Activated T-helper 1 cell treated with anti-CD3 and anti-CD28 coated beads, Interleukin-2, amount 50 U/mL, for 16 hours (primary cell): ENCODE results near the gene DDX17.
"Not testable (repeated sequence)": the region's sequence is repeated elsewhere in the genome, so short reads cannot be mapped to it uniquely, and the experiment has no call there.

Experiments used
- DNase-seq, 2 donors: peaks; one replicate each; pipeline ENCODE4 v3.0.0-alpha.2; 2020; ENCODE audit warnings: low read depth in 1 of 2, low spot score in 1 of 2

Gene DDX17

GRCh38 chr22:38491707-38492348, 14.3 kb downstream of the DDX17 start:
- no peak for DNase-seq

DNA sequence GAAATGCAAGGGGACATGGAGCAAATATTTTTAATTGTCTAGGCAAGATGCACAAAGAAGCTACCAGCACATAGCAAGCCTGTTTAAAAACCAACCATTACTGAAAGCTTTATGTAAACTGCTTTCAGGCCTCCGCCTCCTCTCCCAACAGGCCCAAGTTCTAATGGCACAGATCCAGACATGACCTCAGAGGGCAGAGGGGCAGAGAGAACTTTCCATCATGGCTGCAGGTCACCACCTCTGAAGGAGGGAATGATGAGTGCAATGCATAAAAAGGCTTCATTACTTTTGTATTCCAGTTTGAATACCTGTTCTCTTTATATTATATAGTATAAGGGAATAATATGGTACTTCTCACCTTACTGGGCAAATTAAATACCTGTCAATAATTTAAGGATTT, 15.2 kb downstream of the DDX17 start:
- no peak for DNase-seq

DNA sequence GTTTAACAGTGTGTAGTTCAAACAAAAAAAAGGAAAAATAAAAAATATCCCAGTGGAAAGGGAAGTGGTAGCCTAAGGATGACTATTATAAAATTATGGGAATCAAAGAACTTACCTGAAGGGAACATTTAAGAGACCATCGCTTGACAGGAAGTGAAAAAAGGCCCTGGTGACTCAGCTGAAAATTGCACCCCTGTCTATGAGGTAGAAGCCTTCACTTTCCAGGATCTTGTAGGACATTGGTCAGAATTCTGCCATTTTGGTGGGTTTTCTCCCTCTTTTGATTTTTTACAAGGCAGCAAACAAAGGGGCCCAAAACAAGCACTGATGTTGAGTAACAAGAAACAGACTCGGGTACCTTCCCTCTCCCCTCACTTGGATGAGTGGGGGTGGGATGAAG, 15.6 kb downstream of the DDX17 start:
- no peak for DNase-seq

DNA sequence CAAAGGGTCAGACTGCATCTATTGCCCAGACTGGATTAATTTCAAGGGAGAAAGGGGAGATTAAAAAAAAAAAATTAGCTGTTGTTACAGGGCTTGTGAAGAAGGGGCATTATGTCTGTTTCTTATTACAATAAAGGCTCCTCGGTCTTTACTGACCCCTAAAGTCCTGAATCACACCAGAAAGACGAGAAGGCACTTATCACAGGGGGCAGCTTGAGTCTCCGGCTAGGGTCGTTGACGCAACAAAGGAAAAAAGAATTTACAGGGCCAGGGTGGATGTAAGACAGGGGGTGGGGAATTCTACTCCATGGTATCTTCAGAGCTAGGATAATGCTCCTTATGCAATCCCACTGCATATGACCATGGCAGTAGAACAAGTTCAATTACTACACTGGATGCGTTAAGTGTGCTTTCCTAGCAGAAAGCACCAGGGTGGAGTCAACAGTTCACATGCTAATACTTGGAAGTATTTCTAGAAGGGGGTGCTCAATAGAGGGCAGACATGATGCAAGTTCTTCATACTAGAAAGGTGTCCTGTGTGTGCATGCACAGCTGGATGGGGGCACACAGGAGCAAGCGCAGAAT, 16.5 kb downstream of the DDX17 start:
- DNase-seq = no peak

- DNase-seq = no peak
These were observed 17.0 kb downstream of the DDX17 start for GRCh38 chr22:38489142-38489541.

GRCh38 chr22:38487946-38488345, 18.2 kb downstream of the DDX17 start:
- no peak for DNase-seq

DNA sequence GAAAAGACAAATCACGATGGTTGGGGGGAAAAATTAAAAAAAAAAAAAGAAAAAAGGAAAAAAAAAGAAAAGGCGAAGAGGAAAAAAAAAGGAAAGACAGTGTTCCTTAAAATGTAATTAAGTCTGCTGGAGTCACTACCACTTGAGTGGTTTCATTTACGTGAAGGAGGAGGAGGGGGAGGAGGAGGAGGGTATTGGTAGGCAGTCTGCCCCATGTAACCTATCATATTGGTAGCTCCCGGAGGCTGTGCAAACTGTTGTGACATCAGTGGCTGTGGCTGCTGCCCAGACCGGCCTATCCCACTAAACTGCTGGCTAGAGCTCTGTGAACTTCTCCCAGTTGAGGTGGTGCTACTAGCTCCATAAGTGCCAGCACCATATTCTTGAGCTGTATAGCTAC, 20.3 kb downstream of the DDX17 start:
- DNase-seq = no peak

- DNase-seq = no peak
These were observed 21.9 kb downstream of the DDX17 start for GRCh38 chr22:38484244-38484643.

DNA sequence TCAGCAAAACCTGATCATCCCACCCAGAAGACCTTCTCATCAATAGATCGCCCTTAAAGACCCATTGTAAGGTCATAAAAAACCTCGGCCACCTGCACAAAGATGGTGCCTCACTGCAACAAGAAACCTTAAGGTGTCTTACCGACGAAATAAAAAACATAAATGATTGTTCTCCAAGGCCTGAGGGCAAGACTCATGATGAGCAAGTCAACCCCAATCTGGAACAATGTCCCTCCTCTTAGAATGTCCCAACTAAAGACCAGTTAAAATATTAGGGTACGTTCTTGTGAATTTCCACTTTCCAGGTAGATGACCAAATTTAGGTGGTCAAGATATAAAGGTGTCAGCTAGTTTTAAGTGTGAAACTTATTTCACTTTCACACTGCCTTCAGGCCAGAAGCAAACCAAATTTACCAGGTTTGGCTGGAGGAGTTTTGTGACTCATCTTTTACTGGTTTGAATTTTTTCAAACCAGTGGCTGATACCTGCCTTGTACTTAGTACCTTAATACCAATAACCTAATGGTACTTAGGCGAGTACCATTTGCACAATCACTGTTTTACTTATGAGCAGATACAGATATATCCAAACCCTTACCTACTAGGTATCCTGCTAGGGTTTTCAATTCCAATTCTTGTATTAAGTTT, 23.3 kb downstream of the DDX17 start:
- no peak for DNase-seq

DNA sequence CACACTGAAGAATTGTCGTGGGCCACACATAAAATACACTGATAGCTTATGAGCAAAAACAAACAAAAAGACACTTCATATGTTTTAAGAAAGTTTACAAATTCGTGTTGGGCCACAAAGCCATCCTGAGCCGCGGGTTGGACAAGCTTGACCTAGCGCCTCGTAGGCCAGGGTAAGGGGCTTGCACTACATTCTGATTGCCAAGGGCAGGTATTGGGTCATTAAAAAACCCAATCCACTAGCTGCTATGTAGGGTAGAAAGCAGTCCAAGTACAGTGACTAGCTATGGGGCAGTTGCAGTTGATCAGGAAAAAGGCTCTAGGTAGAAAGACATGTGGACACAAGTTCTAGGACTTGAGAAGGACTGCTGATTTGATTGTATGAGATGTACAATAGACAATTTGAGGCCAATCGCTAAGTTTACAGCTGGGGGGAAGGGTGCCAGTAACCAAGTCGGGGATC, 24.2 kb downstream of the DDX17 start:
- no peak for DNase-seq

DNA sequence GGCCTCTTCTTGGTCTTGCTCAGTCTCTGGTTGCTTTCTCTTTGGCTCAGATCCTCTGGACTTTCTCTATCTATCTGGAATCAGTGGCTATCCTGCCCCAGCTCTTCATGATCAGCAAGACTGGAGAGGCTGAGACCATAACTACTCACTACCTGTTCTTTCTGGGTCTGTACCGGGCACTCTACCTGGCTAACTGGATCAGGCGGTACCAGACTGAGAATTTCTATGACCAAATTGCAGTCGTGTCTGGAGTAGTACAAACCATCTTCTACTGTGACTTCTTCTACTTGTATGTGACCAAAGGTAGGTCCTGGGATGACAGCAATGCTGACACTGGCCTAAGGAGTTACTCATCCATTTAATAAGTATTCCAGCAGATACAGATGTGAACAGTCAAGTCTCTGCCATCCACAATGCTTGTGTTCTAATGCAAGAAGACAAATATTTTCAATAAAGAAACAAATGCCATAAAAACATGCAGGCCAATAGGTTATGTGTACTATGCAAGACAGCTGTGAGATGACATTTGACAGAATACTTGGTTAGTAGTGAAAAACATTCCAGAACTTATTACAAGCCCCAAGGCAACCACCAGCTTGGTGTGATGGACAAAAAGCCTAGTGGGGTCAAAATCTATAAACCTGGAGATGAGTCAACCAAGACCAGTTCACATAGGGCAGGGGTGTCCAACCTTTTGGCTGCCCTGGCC, 24.8 kb downstream of the DDX17 start:
- no peak for DNase-seq

- no peak for DNase-seq
These were observed 26.8 kb downstream of the DDX17 start for GRCh38 chr22:38479096-38479837.

DNA sequence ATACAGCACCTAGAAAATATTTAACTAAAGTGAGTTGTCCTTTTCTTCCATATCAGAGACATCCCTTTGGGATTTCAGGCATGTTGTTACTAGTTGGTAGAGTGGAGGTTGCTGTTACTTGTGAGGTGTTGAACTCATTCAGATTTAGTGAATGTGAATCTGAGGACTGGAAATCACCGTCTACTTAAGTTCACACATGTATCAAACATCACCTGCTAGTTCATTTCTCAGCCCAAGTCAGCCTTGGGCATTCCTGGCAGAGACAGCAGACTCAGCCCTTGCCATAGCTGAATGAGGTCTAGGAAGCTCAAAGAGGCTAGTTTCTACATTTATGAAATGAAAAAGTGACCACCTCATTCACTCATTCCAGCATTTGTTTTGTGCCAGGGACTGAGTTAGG, 28.5 kb downstream of the DDX17 start:
- DNase-seq = no peak

- no peak for DNase-seq
These were observed 32.0 kb downstream of the DDX17 start for GRCh38 chr22:38474003-38474607.

- no peak for DNase-seq
These were observed 34.9 kb downstream of the DDX17 start for GRCh38 chr22:38471237-38471636.

- DNase-seq = not testable (repeated sequence)
These were observed 35.9 kb downstream of the DDX17 start for GRCh38 chr22:38470179-38470578.

DNA sequence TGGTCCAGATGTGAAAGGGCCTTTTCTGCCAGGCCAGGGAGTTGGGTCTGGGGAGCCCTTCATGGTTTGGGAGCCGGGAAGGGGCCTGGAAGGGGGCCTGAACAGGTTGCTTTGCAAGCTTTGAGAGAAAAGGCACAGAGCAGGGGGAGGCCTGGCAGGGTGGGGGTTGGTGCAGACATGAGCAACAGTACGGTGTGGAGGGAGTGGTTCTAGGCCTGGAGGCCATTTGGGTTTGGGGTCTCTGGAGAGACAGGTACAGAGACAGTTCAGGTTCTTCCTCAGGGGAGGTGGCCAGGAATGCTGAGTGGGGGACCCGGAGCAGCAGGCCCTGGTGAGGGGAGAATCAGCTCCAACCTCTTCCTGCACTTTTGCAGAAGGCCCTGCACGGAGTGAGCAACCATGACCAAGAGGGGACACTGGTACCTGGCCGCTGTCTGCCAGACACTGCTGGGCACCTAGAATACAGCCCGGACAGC, 36.8 kb downstream of the DDX17 start:
- DNase-seq = no peak

- DNase-seq = no peak
These were observed 37.4 kb downstream of the DDX17 start for GRCh38 chr22:38468443-38469305.

DNA sequence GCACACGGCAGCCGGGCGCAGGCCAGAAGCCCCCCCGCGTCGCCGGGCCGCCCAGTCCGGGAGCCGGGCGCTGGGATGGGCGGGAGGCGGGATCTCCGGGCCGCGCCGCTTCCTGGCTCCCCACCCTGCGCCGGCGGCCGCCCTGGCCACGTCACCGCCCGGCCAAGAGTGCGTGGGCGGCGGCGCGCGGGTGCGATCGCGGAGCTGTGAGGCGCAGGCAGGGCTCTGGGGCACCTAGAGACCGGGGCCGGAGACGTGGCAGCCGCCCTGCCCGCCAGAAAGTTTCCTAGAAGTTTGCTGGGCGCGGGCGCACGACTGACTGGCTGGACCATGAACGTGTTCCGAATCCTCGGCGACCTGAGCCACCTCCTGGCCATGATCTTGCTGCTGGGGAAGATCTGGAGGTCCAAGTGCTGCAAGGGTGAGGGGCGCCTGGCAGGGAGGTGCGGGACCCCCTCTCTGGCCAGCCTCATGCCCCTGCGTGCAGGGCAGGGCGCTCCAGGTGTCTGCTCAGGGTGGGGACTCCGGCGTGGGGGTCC, 38.1 kb downstream of the DDX17 start, which contains the start of gene KDELR3:
Gene KDELR3 (plus strand): TSS at position 193 of the 539 bp plus-strand sequence. CDS start 138 bp downstream, at position 331.
- DNase-seq = peak in 1 of 2 donors; percentile 28
